HG03571 (cell line): Measurements from ENCODE around the gene SIK2.
"Not testable (repeated sequence)": the region's sequence is repeated elsewhere in the genome, so short reads cannot be mapped to it uniquely, and the experiment has no call there.

Source experiments
- ATAC-seq: cut with Tn5 transposase; IDR thresholded peaks from one replicate; pipeline ENCODE4 v1.9.1; 2021; ENCODE audit not compliant: unreplicated experiment

The SIK2 gene

GRCh38 chr11:111623527-111624030, 21.3 kb downstream of the SIK2 start:
- no peak for ATAC-seq

- ATAC-seq = no peak
These were observed 22.4 kb downstream of the SIK2 start for GRCh38 chr11:111624608-111625007.

- ATAC-seq = no peak
These were observed 25.3 kb downstream of the SIK2 start for GRCh38 chr11:111627591-111627990.

GRCh38 chr11:111629499-111629898, 27.2 kb downstream of the SIK2 start:
- no peak for ATAC-seq

GRCh38 chr11:111631024-111631665, 28.9 kb downstream of the SIK2 start:
- ATAC-seq = no peak

GRCh38 chr11:111631666-111632039, 29.4 kb downstream of the SIK2 start:
- no peak for ATAC-seq

GRCh38 chr11:111632516-111633220, 30.4 kb downstream of the SIK2 start:
- no peak for ATAC-seq

- ATAC-seq = no peak
These were observed 31.0 kb downstream of the SIK2 start for GRCh38 chr11:111633248-111633647.

GRCh38 chr11:111633756-111634362, 31.6 kb downstream of the SIK2 start:
- ATAC-seq = no peak

- no peak for ATAC-seq
These were observed 32.9 kb downstream of the SIK2 start for GRCh38 chr11:111634981-111635705.

- no peak for ATAC-seq
These were observed 33.4 kb downstream of the SIK2 start for GRCh38 chr11:111635706-111636045.

GRCh38 chr11:111637885-111638284, 35.6 kb downstream of the SIK2 start:
- no peak for ATAC-seq

- no peak for ATAC-seq
These were observed 37.1 kb downstream of the SIK2 start for GRCh38 chr11:111639226-111639925.

GRCh38 chr11:111641339-111642015, 39.2 kb downstream of the SIK2 start:
- ATAC-seq = no peak

GRCh38 chr11:111642542-111642941, 40.3 kb downstream of the SIK2 start:
- ATAC-seq = no peak

- no peak for ATAC-seq
These were observed 42.7 kb downstream of the SIK2 start for GRCh38 chr11:111644922-111645321.

- ATAC-seq = no peak
These were observed 43.5 kb downstream of the SIK2 start for GRCh38 chr11:111645657-111646316.

- not testable (repeated sequence) for ATAC-seq
These were observed 49.1 kb downstream of the SIK2 start for GRCh38 chr11:111651336-111651735.

- no peak for ATAC-seq
These were observed 49.9 kb downstream of the SIK2 start for GRCh38 chr11:111652184-111652583.

- ATAC-seq = no peak
These were observed 52.4 kb downstream of the SIK2 start for GRCh38 chr11:111654601-111655000.
